PFSK-1 (cell line): ENCODE data around the gene EGLN3.

ENCODE experiments used
- SIN3A ChIP-seq: IDR thresholded peaks from 2 replicates; pipeline ENCODE4 v1.6.1; 2012; ENCODE audit warnings: mild to moderate bottlenecking, low read length, moderate library complexity, borderline replicate concordance; ENCODE audit not compliant: insufficient read depth
- TAF1 ChIP-seq: IDR thresholded peaks from 2 replicates; pipeline ENCODE4 v1.6.1; 2012; ENCODE audit warnings: low read length, control low read depth, borderline replicate concordance; ENCODE audit not compliant: insufficient read depth

DNA sequence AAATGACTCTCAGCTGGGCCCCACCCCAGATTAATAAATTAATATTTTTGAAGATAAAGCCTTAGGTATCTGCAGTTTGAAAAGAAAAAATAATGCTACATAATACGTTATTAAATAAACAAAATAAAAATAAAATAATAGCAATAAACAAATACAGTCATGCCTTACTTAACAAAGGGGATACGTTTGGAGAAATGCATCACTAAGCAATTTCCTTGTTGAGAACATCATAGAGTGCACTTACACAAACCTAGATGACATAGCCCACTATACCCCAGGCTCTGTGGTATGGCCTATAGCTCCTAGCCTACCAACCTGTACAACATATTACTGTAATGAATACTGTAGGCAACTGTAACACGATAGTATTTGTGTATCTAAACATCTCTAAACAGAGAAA lies 7.1 kb upstream of the EGLN3 start:
- TF ChIP-seq SIN3A (no peak), TAF1 (no peak)
